Progenitor cell of endocrine pancreas (in vitro differentiated cells): ENCODE measurements around the gene CENPA. TPM values are rescaled to one million over a fixed set of nuclear protein-coding genes. Genes with fewer than 3 reads are reported as not detected.
"Not testable (repeated sequence)": the region's sequence is repeated elsewhere in the genome, so short reads cannot be mapped to it uniquely, and the experiment has no call there.

ENCODE experiments used
- DNase-seq: peaks from one replicate; pipeline ENCODE4 v3.0.0; 2021; ENCODE audit warnings: low spot score; ENCODE audit not compliant: unreplicated experiment
- H3K27ac Mint-ChIP-seq: 2 replicates; pipeline ENCODE4 v1.8.0; 2021; ENCODE audit warnings: mild to moderate bottlenecking, moderate library complexity, mixed read lengths
- H3K27me3 Mint-ChIP-seq: 2 replicates; pipeline ENCODE4 v1.8.0; 2021; ENCODE audit warnings: mixed read lengths
- H3K36me3 Mint-ChIP-seq: 2 replicates; pipeline ENCODE4 v1.8.0; 2022; ENCODE audit warnings: mixed read lengths; ENCODE audit not compliant: insufficient read depth
- H3K4me1 Mint-ChIP-seq: 2 replicates; pipeline ENCODE4 v1.8.0; 2021; ENCODE audit warnings: low read depth, mixed read lengths
- H3K4me3 Mint-ChIP-seq: 2 replicates; pipeline ENCODE4 v1.8.0; 2021; ENCODE audit warnings: low read depth, mild to moderate bottlenecking, moderate library complexity, mixed read lengths
- H3K9me3 Mint-ChIP-seq: 2 replicates; pipeline ENCODE4 v1.8.0; 2021; ENCODE audit warnings: low read depth, mixed read lengths
- CTCF ChIP-seq: fragments of 200-600 bp; sonication (generic); IDR thresholded peaks from one replicate; pipeline ENCODE4 v1.5.0; 2021; ENCODE audit warnings: antibody characterized with exemption, mild to moderate bottlenecking; ENCODE audit not compliant: unreplicated experiment
- total RNA-seq: library from RNA; stranded (reverse); gene quantifications from 2 replicates; pipeline ENCODE4 v1.2.1, GENCODE V29; 2021

The CENPA gene
- total RNA-seq, 1 donor from 2014 or later, result 10.7 TPM

DNA sequence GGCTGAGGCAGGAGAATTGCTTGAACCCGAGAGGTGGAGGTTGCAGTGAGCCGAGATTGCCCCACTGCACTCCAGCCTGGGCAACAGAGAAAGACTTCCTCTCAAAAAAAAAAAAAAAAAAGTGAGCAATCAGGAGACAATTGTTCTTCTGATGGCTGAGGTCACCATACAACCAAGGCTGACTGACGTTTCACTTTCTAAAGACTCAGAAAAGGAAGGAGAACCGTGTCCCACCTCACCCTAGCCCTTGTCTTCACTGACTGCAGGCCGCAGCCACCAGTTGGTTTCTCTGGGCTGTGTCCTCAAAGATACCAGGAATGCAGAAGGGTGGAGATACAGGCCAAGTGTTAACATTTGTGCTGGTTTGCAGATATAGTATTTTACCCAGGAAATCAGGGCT is 29.5 kb upstream of the CENPA start:
- DNase-seq, result no peak
- peaks cover 3% of the 10 kb centered on the region for H3K4me1 Mint-ChIP-seq
- peaks cover 1% of the 10 kb centered on the region for H3K9me3 Mint-ChIP-seq
- H3K27me3 Mint-ChIP-seq, result no peaks in the 10 kb centered on the region
- TF ChIP-seq CTCF, result no peak
- no peak overlapping the region for H3K4me3 Mint-ChIP-seq
- no peaks in the 10 kb centered on the region for H3K36me3 Mint-ChIP-seq
- no peak overlapping the region for H3K27ac Mint-ChIP-seq

DNA sequence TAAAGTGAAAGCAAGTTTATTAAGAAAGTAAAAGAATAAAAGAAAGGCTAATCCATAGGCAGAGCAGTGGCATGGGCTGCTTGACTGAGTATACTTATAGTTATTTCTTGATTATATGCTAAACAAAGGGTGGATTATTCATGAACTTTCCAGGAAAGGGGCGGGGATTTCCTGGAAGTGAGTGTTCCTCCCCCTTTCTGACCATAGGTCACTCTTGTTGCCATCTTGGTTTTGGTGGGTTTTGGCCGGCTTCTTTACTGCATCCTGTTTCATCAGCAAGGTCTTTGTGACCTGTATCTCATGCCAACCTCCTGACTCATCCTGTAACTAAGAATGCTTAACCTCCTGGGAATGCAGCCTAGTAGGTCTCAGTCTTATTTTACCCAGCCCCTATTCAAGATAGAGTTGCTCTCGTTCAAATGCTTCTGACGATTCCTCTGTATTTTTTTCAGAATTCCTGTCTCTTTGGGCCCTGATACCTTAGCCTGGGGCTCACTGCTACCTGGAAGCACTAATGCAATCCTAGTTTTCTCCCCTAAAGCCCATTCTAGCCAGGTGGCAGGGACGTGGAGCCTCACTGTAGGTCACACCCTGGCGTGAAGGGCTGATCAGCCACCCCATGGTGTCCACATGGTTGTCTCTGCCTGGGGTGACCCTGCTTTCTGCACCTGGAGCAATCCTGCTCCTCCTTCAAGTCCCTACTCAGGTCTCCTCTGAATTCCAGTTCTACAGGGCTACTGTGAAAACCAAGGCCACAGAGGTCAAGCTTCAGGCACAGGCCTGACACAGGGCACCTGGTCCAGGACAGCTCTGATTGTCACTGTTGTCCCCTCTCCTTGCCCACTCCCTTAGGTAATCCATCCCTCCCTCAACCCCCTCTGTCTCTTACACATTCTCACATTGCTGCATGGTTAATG is 27.7 kb upstream of the CENPA start:
- peak overlapping the region; percentile 84 for H3K27ac Mint-ChIP-seq
- no peaks in the 10 kb centered on the region for H3K9me3 Mint-ChIP-seq
- TF ChIP-seq CTCF, result no peak
- peaks cover 3% of the 10 kb centered on the region for H3K4me1 Mint-ChIP-seq
- H3K36me3 Mint-ChIP-seq, result no peaks in the 10 kb centered on the region
- no peak overlapping the region for H3K4me3 Mint-ChIP-seq
- DNase-seq, result no peak
- H3K27me3 Mint-ChIP-seq, result no peaks in the 10 kb centered on the region

- H3K36me3 Mint-ChIP-seq, result no peaks in the 10 kb centered on the region
- no peak for DNase-seq
- no peak overlapping the region for H3K4me3 Mint-ChIP-seq
Observed at GRCh38 chr2:26758790-26759321, 27.0 kb upstream of the CENPA start.

DNA sequence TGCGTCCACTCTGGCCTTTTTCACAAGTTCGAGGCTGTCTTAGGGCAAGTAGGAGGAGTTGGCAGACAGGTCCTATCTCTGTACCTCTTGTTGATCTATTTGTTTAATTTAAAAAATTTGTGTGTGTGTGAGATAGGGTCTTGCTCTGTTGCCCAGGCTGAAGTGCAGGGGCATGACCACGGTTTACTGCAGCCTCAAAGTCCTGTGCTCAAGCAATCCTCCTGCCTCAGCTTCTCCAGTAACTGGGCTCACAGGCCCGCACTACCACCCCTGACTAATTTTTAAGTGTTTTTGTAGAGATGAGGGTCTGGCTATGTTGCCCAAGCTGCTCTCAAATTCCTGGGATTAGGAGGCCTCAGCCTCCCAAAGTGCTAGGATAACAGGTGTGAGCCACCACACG is 26.0 kb upstream of the CENPA start:
- H3K9me3 Mint-ChIP-seq, result no peaks in the 10 kb centered on the region
- no peak for DNase-seq
- H3K27me3 Mint-ChIP-seq, result no peaks in the 10 kb centered on the region
- TF ChIP-seq CTCF, result no peak
- H3K36me3 Mint-ChIP-seq, result no peaks in the 10 kb centered on the region
- peaks cover 6% of the 10 kb centered on the region for H3K4me1 Mint-ChIP-seq
- H3K27ac Mint-ChIP-seq, result no peak overlapping the region
- no peak overlapping the region for H3K4me3 Mint-ChIP-seq

More at GRCh38 chr2:26758790-26759321, 27.0 kb upstream of the CENPA start:
- no peak overlapping the region for H3K27ac Mint-ChIP-seq
- H3K9me3 Mint-ChIP-seq, result no peaks in the 10 kb centered on the region
- H3K27me3 Mint-ChIP-seq, result no peaks in the 10 kb centered on the region
- TF ChIP-seq CTCF, result no peak
- peaks cover 3% of the 10 kb centered on the region for H3K4me1 Mint-ChIP-seq

DNA sequence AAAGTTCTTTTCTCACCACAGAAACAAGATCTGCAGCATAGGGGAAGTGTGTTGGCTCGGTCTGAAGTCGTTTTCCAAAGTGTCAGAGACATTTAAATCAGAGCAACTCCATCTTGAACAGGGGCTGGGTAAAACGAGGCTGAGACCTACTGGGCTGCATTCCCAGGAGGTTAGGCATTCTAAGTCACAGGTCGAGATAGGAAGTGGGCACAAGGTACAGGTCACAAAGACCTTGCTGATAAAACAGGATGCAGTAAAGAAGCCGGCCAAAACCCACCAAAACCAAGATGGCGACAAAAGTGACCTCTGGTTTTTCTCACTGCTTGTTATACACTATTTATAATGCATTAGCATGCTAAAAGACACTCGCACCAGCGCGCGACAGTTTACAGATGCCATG is 24.9 kb upstream of the CENPA start:
- not testable (repeated sequence) for H3K36me3 Mint-ChIP-seq, H3K27ac Mint-ChIP-seq

More for the DNA sequence above, 24.9 kb upstream of the CENPA start:
- not testable (repeated sequence) for DNase-seq, H3K27me3 Mint-ChIP-seq, H3K9me3 Mint-ChIP-seq, H3K4me3 Mint-ChIP-seq, H3K4me1 Mint-ChIP-seq
